HFFc6 (cell line): ENCODE results near the gene ECEL1. TPM values are rescaled to one million over a fixed set of nuclear protein-coding genes. Genes with fewer than 3 reads are reported as not detected.

Source experiments
- DNase-seq: peaks from one replicate; pipeline ENCODE4 v3.0.0-alpha.2; 2018
- H3K27ac Mint-ChIP-seq: 2 replicates; pipeline ENCODE4 v1.8.0; 2020; ENCODE audit warnings: mild to moderate bottlenecking, mixed read lengths
- H3K27me3 Mint-ChIP-seq: 2 replicates; pipeline ENCODE4 v1.8.0; 2021; ENCODE audit warnings: mild to moderate bottlenecking, moderate library complexity, mixed read lengths; ENCODE audit not compliant: insufficient read depth
- H3K36me3 Mint-ChIP-seq: 2 replicates; pipeline ENCODE4 v1.8.0; 2021; ENCODE audit warnings: low read depth, mixed read lengths
- H3K4me1 Mint-ChIP-seq: 2 replicates; pipeline ENCODE4 v1.8.0; 2020; ENCODE audit warnings: low read depth, mixed read lengths
- H3K4me3 Mint-ChIP-seq: 2 replicates; pipeline ENCODE4 v1.8.0; 2020; ENCODE audit warnings: mild to moderate bottlenecking, moderate library complexity, mixed read lengths
- H3K9me3 Mint-ChIP-seq: 2 replicates; pipeline ENCODE4 v1.8.0; 2020; ENCODE audit warnings: mild to moderate bottlenecking, mixed read lengths
- CTCF ChIP-seq: fragments of 200-600 bp; sonication (generic); IDR thresholded peaks from 2 replicates; pipeline ENCODE4 v1.5.0; 2021; ENCODE audit warnings: antibody characterized with exemption, mild to moderate bottlenecking
- total RNA-seq, 6 experiments: library from RNA; stranded (reverse); fragmentation: NEBNext Ultra II Directional; extraction: Animal tissue kit (Norgen Biotek cat#: 25700); gene quantifications; 2 replicates in 1 of 6; 3 replicates in 5 of 6; pipeline ENCODE4 v1.2.3, GENCODE V29; 2021

ECEL1 gene
- total RNA-seq, 6 experiments from 2014 or later, result not detected

DNA sequence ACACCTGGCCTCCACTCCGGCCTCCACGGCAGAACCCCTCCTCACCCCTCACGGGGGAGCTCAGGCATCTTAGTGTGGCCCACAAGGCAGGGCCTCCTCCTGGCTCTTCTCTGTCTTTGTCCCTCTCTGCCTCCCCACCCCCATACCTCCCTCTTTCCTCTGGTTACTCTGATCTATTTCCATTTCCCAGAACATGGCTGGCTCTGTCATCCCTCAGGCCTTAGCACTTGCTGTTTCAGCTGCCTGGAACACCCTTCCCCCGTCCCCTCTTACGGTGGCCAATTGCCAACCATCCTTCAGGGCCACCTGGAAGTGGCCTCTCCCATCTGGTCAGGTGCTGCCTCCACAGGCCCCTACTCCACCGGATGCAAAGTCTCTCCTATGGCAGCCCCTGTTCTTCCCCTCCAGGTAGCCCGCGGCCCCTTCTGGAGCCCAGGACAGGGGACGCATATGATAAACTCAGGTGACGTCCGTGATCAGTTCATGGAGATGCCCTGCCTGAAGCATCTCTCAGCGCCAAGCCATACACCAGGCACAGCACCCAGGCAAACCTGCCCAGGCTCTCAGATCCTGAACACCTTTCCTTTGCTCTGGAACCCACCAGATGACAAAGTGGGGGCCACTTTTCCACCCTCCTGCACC lies 3.6 kb upstream of the ECEL1 start:
- H3K4me1 Mint-ChIP-seq, result no peaks in the 10 kb centered on the region
- peaks cover 29% of the 10 kb centered on the region for H3K27me3 Mint-ChIP-seq
- no peak for DNase-seq
- no peaks in the 10 kb centered on the region for H3K9me3 Mint-ChIP-seq
- no peak overlapping the region for H3K27ac Mint-ChIP-seq
- no peak for TF ChIP-seq CTCF
- H3K4me3 Mint-ChIP-seq, result no peak overlapping the region
- no peaks in the 10 kb centered on the region for H3K36me3 Mint-ChIP-seq

- no peaks in the 10 kb centered on the region for H3K4me1 Mint-ChIP-seq
- no peak for DNase-seq
- no peak overlapping the region for H3K4me3 Mint-ChIP-seq
- H3K36me3 Mint-ChIP-seq, result no peaks in the 10 kb centered on the region
- no peak overlapping the region for H3K27ac Mint-ChIP-seq
- H3K27me3 Mint-ChIP-seq, result peaks cover 30% of the 10 kb centered on the region
- no peak for TF ChIP-seq CTCF
- no peaks in the 10 kb centered on the region for H3K9me3 Mint-ChIP-seq
These were observed 2.8 kb upstream of the ECEL1 start for GRCh38 chr2:232490221-232491138.

DNA sequence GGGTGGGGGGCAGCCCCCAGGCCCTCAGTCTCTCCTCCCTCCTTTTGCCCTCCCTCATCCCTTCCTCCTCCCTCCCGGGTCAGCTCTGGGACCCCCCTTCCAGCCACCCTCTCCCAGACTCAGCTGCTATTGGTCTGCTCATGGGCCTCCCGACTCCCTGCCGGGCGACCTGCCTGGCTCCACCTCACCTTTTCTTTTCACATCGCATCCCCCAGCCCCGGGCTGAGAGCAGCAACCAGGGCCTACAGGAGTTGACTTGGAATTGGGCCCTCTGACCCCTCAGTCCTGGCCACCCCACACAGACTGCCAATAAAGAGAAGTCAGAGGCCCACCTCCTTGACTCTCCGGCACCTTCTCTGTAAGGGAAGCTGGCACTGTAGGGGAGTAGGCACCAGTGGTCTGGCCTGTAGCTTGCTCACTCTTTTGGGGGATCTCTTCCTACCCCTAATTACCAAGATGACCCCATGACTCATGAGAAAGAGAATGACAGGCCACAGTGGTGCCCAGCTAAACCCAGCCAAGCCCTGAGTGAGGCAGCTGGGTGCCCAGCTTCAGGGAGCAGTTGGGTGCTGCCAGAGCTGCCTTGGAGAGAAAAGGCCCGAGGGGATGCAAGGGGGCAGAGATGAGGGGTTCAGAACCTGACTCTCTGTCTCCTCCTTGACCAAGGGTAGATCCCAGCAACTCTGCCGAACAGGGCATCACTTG lies 2.0 kb upstream of the ECEL1 start:
- Mint-ChIP-seq H3K9me3 (no peaks in the 10 kb centered on the region), H3K36me3 (no peaks in the 10 kb centered on the region), H3K4me3 (no peak overlapping the region), H3K27me3 (peaks cover 36% of the 10 kb centered on the region), H3K4me1 (no peaks in the 10 kb centered on the region), H3K27ac (no peak overlapping the region)
- TF ChIP-seq CTCF, result no peak
- DNase-seq, result no peak

GRCh38 chr2:232488721-232489300 lies 1.2 kb upstream of the ECEL1 start:
- Mint-ChIP-seq H3K4me3 (no peak overlapping the region), H3K27me3 (peaks cover 35% of the 10 kb centered on the region), H3K27ac (no peak overlapping the region), H3K36me3 (no peaks in the 10 kb centered on the region), H3K4me1 (no peaks in the 10 kb centered on the region), H3K9me3 (no peaks in the 10 kb centered on the region)
- DNase-seq, result no peak
- TF ChIP-seq CTCF, result no peak

DNA sequence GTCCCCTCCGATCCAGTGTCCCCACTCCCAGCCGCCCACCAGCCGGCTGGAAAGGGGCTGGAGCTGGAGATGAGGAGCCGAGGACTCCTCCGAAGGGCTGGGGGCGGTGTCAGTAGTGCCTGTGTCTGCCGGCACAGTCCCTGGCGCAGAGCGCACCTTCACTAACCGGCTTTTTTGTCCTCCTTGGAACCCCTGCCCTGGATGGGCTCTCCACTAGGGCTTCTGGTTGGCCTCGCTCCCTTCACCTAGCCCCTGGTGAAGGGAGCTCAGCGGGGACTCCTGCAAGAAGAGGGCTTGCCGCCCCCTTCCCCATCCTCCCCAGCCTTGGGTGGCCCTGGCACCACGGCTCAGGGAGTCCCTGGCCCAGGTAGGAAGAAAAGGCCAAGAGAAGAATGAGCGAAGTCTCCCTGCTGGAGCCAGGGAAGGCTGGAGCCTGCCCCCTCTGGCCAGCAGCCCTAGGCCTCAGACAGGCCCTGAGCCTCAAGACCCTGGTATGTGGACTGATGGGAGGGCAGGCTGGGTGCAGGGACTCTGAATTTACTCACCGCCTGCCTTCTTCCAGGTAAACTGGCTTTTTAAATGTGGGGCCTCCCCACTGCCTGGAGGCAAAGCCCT lies 570 bp upstream of the ECEL1 start:
- Mint-ChIP-seq H3K27me3 (peaks cover 33% of the 10 kb centered on the region), H3K4me3 (no peak overlapping the region), H3K9me3 (no peaks in the 10 kb centered on the region), H3K27ac (no peak overlapping the region), H3K36me3 (no peaks in the 10 kb centered on the region), H3K4me1 (no peaks in the 10 kb centered on the region)
- no peak for TF ChIP-seq CTCF
- no peak for DNase-seq
